ENCODE results near the gene ANGPTL4.
"Not testable (repeated sequence)": the region's sequence is repeated elsewhere in the genome, so short reads cannot be mapped to it uniquely, and the experiment has no call there.

DNA sequence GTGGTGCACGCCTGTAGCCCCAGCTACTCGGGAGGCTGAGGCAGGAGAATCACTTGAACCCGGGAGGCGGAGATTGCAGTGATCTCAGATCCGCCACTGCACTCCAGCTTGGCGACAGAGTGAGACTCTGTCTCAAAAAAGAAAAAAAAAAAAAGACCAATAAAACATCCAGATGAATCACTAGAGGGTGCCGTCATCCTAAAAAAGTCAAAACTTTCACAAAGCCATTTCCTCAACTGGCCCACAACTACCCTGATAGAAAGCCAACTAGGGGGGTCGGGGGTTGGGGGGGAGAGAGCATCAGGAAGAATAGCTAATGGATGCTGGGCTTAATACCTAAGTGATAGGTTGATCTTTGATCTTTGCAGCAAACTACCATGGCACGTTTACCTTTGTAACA, 45.1 kb upstream of the ANGPTL4 start:
- TF ChIP-seq, protein P1, sequence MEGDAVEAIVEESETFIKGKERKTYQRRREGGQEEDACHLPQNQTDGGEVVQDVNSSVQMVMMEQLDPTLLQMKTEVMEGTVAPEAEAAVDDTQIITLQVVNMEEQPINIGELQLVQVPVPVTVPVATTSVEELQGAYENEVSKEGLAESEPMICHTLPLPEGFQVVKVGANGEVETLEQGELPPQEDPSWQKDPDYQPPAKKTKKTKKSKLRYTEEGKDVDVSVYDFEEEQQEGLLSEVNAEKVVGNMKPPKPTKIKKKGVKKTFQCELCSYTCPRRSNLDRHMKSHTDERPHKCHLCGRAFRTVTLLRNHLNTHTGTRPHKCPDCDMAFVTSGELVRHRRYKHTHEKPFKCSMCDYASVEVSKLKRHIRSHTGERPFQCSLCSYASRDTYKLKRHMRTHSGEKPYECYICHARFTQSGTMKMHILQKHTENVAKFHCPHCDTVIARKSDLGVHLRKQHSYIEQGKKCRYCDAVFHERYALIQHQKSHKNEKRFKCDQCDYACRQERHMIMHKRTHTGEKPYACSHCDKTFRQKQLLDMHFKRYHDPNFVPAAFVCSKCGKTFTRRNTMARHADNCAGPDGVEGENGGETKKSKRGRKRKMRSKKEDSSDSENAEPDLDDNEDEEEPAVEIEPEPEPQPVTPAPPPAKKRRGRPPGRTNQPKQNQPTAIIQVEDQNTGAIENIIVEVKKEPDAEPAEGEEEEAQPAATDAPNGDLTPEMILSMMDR (IDR thresholded peaks at IDR 0.05) = not testable (repeated sequence)
- not testable (repeated sequence) for TF ChIP-seq EZH2 (IDR thresholded peaks at IDR 0.05; ENCODE audit: borderline replicate concordance, insufficient read depth, low read depth, low read length, poor library complexity, severe bottlenecking)

All from B cell (primary cell).